Adipocyte (in vitro differentiated cells): ENCODE data around the gene GRAMD1B.
A peak's percentile ranks its signal among the peaks of the same experiment; 100 is the strongest.

ENCODE experiments used
- DNase-seq: peaks from one replicate; pipeline ENCODE4 v3.0.0-alpha.2; 2015; ENCODE audit warnings: low read depth
- H3K27me3 ChIP-seq: replicated peaks from 2 replicates; pipeline ENCODE4 v1.7.0; 2013; ENCODE audit warnings: mild to moderate bottlenecking, low read length, moderate library complexity; ENCODE audit not compliant: control insufficient read depth, insufficient read depth
- H3K36me3 ChIP-seq: 2 replicates; pipeline ENCODE4 v1.7.0; 2013; ENCODE audit warnings: low read length, mild to moderate bottlenecking, moderate library complexity; ENCODE audit not compliant: control insufficient read depth, insufficient read depth, severe bottlenecking
- H3K4me1 ChIP-seq: 2 replicates; pipeline ENCODE4 v1.7.0; 2013; ENCODE audit warnings: mild to moderate bottlenecking, low read length, moderate library complexity; ENCODE audit not compliant: control insufficient read depth, insufficient read depth
- H3K4me3 ChIP-seq: 2 replicates; pipeline ENCODE4 v1.7.0; 2013; ENCODE audit warnings: mild to moderate bottlenecking, low read length, moderate library complexity
- H3K9ac ChIP-seq: 2 replicates; pipeline ENCODE4 v1.7.0; 2013; ENCODE audit warnings: mild to moderate bottlenecking, low read length, moderate library complexity
- H3K9me3 ChIP-seq: 2 replicates; pipeline ENCODE4 v1.7.0; 2013; ENCODE audit warnings: mild to moderate bottlenecking, low read length, moderate library complexity; ENCODE audit not compliant: control insufficient read depth

Gene GRAMD1B

DNA sequence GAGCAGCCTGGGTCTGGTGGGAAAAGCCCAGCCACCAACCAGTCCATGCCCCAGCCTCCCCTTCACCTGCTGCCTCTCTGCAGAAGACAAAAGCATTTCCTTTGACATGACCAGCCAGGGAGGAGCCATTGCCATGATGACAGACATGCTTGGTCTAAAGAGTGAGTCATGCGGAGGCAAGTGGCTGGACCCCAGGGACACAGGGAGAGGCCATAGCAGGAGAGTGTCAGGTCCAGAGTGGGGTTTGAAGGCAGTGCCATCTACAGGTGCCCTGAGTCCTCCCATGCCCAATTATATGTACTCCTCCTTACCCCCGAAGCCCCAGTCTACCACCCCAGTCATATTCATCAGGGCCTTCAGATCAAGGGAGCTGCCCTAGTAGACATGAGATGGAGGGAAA lies 157.0 kb downstream of the GRAMD1B start:
- H3K27me3 ChIP-seq = no peaks in the 10 kb centered on the region
- H3K9ac ChIP-seq = no peak overlapping the region
- no peak overlapping the region for H3K4me3 ChIP-seq
- DNase-seq = no peak
- H3K36me3 ChIP-seq = no peaks in the 10 kb centered on the region
- no peaks in the 10 kb centered on the region for H3K9me3 ChIP-seq
- H3K4me1 ChIP-seq = peaks cover 9% of the 10 kb centered on the region

DNA sequence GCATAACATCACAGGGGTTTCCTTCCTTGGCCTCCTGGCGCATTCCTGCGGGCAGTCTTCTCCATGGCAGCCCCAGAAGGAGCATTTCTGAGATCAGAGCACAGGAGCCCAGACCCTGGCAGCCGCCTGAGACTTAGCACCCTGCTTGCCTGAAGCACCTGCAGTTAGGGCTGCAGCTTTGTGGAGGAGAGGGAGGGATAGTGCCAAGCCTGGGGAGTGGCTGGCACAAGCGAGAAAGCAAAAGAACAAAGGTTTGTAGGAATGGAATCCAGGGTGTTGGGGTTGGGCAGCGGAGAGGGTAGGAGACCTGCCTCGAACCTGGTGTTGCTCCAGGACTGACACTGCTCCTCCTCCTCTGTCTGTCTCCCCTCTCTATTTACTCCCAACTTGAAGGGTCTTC lies 157.5 kb downstream of the GRAMD1B start:
- Histone ChIP-seq H3K9me3 (no peaks in the 10 kb centered on the region), H3K4me3 (no peak overlapping the region), H3K27me3 (no peaks in the 10 kb centered on the region), H3K9ac (no peak overlapping the region), H3K4me1 (peaks cover 9% of the 10 kb centered on the region), H3K36me3 (no peaks in the 10 kb centered on the region)
- no peak for DNase-seq

DNA sequence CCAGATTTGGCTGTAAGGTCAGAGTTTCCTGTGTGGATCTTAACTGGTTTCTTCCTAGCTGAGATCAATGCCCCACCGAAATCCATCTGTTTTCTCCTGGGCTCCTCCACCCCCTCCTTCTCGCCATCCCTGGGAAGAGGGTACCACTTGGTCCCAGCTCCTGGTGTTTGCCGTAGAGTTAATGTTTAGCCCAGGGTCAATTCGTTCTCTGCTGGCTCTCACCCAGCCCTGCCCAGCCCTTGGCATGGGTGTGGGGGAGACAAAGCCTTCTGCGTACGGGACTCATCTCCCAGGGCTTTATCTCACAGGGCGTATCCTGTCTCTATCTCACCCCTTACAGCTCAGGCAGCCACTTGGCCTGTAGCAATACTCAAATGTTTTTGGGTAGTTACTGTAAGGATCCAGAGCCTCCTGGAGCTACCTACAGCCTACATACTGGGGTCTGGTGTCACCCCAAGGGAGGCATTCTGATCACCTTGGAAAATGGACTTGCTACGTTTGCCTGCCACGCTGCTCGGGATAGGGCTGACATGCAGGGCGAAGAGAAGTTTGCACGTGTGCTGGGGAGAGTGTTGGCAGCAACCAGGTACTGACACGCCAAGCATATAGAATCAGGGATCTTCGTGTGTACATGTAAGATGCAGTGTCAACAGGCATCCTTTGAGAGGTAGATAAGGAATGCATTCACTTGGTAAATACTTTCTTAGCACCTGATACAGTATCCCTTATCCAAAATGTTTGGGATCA lies 158.2 kb downstream of the GRAMD1B start:
- Histone ChIP-seq H3K4me1 (peaks cover 9% of the 10 kb centered on the region), H3K9ac (no peak overlapping the region), H3K4me3 (no peak overlapping the region), H3K36me3 (no peaks in the 10 kb centered on the region), H3K9me3 (no peaks in the 10 kb centered on the region), H3K27me3 (no peaks in the 10 kb centered on the region)
- no peak for DNase-seq

DNA sequence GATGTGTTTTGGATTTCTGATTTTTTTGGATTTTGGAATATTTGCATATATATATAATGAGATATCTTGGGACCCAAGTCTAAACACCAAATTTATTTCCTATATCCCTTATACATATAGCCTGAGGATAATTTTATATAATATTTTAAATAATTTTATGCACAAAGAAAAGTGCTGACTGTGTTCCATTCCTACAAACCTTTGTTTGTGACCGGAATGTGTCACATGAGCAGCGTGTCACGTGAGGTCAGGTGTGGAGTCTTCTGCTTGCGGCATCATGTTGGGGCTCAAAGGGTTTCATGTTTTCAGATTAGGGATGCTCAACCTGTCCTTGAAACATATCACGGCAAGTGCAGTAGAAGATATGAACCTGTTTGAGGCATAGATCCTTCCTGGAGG lies 158.8 kb downstream of the GRAMD1B start:
- DNase-seq = no peak
- Histone ChIP-seq H3K36me3 (no peaks in the 10 kb centered on the region), H3K4me1 (peaks cover 9% of the 10 kb centered on the region), H3K27me3 (no peaks in the 10 kb centered on the region), H3K9me3 (no peaks in the 10 kb centered on the region), H3K4me3 (no peak overlapping the region), H3K9ac (no peak overlapping the region)

DNA sequence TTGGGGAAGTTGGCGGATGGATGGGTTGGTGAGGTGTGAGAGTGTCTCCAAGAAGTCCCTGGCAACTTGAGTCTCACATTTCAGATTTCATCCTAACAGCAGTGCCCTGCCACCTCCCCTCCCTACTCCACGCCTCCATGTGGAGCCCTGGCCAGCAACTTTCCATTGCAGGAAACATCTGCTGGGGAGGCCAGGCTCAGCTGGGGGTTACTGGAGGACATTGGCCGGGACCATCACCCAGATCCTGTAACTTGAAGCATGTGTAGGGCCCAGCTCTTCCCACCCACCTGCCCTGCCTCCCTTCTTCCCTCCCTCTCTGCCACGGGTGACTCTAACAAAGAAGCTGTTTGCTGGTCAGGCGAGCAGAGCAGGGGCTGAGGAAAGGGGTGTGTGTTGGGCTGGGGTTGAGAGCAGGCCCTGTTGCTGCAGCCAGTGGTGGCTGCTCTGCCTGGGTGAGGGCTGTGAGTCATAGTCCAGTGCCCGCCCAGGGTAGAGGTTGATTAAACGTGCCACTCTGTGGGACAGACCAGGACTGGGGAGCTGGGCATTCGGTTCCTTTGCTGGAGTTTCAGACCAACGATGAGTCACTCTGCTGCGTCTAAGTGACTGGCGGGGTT lies 160.3 kb downstream of the GRAMD1B start:
- H3K4me3 ChIP-seq = no peak overlapping the region
- H3K9me3 ChIP-seq = no peaks in the 10 kb centered on the region
- no peaks in the 10 kb centered on the region for H3K27me3 ChIP-seq
- DNase-seq = peak; percentile 44
- no peaks in the 10 kb centered on the region for H3K36me3 ChIP-seq
- peaks cover 9% of the 10 kb centered on the region for H3K4me1 ChIP-seq
- H3K9ac ChIP-seq = no peak overlapping the region

DNA sequence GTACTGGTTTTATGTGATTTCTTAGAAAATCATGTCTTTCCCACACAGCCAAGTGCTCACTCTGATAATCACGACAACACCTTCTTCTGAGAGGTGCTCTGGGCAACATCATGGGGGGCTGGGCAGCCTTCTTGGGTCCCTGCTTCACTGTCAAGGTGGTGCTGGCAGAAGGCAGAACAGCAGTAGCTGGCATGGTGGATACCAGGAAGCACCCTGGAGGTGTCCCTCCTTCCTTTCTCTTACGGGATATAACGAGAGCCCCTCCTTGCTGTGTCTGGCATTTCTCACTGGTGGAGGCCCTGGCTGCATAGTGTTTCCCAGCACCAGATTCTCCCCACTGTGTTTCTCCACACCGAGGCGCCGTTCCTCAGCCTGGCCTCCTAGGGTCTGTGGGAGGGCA lies 163.5 kb downstream of the GRAMD1B start:
- DNase-seq = no peak
- peaks cover 5% of the 10 kb centered on the region for H3K36me3 ChIP-seq
- H3K9me3 ChIP-seq = no peaks in the 10 kb centered on the region
- no peak overlapping the region for H3K4me3 ChIP-seq
- H3K27me3 ChIP-seq = no peaks in the 10 kb centered on the region
- no peak overlapping the region for H3K9ac ChIP-seq
- H3K4me1 ChIP-seq = peaks cover 9% of the 10 kb centered on the region

DNA sequence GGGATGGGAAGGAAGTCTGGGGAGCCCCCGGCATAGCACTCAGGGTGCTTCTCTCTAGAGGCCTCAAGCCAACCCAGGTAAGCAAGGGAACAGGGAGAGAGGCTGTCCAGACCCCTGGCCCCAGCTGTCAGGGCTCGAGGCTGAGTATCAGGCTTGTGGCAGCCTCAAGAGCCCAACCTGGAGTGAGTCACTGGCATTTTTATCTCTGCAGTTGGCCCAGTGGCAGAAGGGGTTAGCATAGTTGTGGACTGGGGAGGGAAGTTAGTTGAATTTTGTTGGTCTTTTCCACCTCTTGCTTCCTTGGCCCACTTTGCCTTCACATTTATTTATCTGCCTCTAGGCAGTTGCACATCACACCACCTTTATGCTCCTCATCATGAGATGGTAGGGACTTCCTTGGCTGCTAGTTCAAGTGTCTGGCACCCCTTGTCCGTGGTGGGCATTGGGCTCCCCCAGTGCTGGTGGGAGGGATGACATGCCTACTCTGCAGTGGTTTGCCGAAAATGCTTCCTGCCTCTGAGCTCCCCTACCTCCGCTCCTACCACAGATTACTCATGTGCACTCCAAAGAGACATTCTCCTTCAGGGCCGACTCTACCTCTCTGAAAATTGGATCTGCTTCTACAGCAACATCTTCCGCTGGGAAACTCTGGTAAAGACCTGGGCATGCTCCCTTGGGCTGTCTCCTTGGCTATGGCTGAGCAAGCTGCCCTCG lies 164.3 kb downstream of the GRAMD1B start:
- no peak for DNase-seq
- Histone ChIP-seq H3K4me1 (peaks cover 9% of the 10 kb centered on the region), H3K9ac (no peak overlapping the region), H3K9me3 (no peaks in the 10 kb centered on the region), H3K4me3 (no peak overlapping the region), H3K27me3 (no peaks in the 10 kb centered on the region), H3K36me3 (peaks cover 5% of the 10 kb centered on the region)

DNA sequence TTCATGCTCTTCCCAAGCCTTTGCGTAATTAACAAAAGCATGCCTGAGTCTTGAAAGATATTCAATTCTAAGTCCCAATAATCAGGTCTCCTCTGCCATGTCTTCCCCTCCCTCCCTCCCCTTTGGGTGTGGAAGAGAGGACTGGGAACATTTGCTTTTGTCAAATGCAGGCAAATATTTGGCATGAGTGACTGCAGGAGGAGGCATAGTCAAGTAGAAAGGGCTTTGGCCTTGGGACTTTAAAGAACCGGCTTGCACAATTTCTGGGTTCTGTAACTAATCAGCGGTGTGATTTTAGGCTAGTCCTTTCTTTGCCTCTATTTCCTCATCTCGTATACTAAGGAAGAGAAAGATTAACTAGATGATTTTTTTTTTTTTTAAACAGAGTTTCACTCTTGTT lies 164.9 kb downstream of the GRAMD1B start:
- no peak overlapping the region for H3K4me3 ChIP-seq
- peaks cover 5% of the 10 kb centered on the region for H3K36me3 ChIP-seq
- no peaks in the 10 kb centered on the region for H3K9me3 ChIP-seq
- H3K4me1 ChIP-seq = peaks cover 11% of the 10 kb centered on the region
- no peaks in the 10 kb centered on the region for H3K27me3 ChIP-seq
- no peak for DNase-seq
- no peak overlapping the region for H3K9ac ChIP-seq

DNA sequence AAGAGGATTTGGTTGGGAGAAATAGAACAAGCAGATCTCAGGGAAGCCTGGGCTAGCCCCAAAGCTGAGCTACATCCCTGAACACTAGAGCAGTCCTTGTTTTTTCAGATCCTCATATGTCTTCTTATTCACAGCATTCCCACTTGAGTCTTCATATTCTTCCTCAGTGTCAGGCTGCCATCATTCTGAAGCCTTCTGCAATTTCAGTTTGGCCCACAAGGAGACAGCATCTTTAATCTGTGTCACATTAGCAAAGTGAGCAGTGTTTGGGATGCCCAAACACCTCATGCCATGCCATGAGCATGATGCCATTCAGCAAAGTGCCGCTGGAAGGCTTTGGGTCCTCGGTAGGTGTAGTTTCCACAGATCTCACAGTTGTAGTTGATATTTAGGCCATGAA lies 167.8 kb downstream of the GRAMD1B start:
- DNase-seq = no peak
- peaks cover 5% of the 10 kb centered on the region for H3K36me3 ChIP-seq
- peaks cover 19% of the 10 kb centered on the region for H3K4me1 ChIP-seq
- no peaks in the 10 kb centered on the region for H3K27me3 ChIP-seq
- no peaks in the 10 kb centered on the region for H3K9me3 ChIP-seq
- H3K4me3 ChIP-seq = no peak overlapping the region
- no peak overlapping the region for H3K9ac ChIP-seq

DNA sequence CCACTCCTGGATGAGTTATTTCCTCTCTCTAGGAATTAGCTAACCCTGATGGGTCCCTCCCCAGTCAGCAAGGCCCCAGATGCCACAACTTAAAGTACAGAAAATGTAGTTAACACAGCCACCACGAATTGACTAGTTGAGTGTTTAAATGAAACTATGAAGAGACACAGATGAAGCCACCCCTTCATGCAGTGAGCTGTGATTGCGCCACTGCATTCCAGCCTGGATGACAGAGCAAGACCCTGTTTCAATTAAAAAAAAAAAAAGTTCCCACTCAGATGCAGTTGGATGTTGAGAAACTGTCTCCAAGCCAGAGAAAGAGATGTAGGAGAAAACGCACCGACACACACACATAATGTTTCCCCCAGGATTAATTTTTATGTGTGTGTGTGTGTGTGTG lies 171.1 kb downstream of the GRAMD1B start:
- no peak overlapping the region for H3K9ac ChIP-seq
- no peaks in the 10 kb centered on the region for H3K9me3 ChIP-seq
- H3K27me3 ChIP-seq = no peaks in the 10 kb centered on the region
- H3K4me1 ChIP-seq = peaks cover 19% of the 10 kb centered on the region
- peaks cover 13% of the 10 kb centered on the region for H3K36me3 ChIP-seq
- peak overlapping the region; percentile 19 for H3K4me3 ChIP-seq
- peak; percentile 82 for DNase-seq

DNA sequence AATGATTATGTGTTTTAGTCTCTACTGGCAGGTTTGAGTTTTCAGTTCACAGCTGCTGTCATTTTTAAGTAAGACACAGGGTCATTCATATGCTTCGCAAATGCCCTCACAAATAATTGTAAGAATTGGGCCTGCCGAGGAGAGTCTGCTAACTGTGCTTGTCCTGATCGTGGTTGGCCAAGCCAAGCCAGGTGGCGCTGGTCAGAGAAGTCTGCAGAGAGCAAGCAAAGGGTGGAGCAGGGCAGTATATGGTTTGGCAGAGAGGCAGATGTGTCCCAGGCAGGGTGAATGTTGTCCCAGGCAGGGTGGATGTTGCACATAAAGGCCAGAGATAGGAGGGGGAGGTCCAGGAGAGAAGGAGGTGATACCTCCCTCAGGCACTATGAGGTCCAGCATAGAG lies 171.7 kb downstream of the GRAMD1B start:
- peaks cover 19% of the 10 kb centered on the region for H3K4me1 ChIP-seq
- H3K27me3 ChIP-seq = no peaks in the 10 kb centered on the region
- DNase-seq = no peak
- no peak overlapping the region for H3K4me3 ChIP-seq
- peaks cover 14% of the 10 kb centered on the region for H3K36me3 ChIP-seq
- H3K9ac ChIP-seq = no peak overlapping the region
- no peaks in the 10 kb centered on the region for H3K9me3 ChIP-seq
